ENCODE data around the gene CTR9.

CTR9 gene

DNA sequence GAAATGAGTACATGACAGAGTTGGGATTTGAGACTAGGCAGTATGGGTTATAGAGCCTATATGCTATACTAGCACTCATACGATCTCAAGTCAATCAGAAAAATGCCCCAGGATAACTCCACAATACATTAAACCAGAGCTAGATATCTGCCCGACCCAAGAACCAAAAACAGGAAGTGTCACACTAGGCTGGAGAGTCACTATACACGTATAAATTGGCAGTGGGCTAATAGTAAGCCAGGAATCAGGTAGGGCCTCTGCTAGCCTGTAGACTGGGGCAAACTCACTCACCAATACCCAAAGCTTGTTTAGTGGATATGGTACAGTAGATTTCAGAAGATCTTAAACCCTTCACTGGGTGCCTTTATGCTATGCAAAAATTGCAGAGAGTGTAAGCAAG lies 73.8 kb downstream of the CTR9 start:
- POLR2A ChIA-PET, result no interaction called here
- CTCF ChIA-PET, result interaction anchor here (1.2 to 1.5 kb wide), 2 partner anchors 15 to 23 kb away, joined by 3 to 4 read pairs; no protein-coding TSS in a partner anchor
- no peaks in the 10 kb centered on the region for H3K36me3 ChIP-seq (ENCODE audit: control insufficient read depth in 4 of 4, insufficient read depth in 4 of 4, low read length in 3 of 4)

DNA sequence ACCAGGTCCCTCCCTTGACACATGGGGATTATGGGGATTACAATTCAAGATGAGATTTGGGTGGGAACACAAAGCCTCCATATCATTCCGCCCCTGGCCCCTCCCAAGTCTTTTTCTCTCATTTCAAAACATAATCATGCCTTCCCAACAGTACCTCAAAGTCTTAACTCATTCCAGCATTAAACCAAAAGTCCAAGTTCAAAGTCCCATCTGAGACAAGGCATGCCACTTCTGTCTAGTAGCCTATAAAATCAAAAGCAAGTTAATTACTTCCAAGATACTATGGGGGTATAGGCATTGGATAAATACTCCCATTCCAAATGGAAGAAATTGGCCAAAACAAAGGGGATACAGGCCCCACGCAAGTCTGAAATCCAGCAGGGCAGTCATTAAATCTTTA lies 77.4 kb downstream of the CTR9 start:
- ChIA-PET POLR2A (no interaction called here), CTCF (interaction anchor here (1.3 kb wide), 2 partner anchors 14 to 17 kb away, joined by 3 read pairs; no protein-coding TSS in a partner anchor)
- WGBS (ENCODE audit: insufficient coverage), result 80% methylated on average over 1 of the region's 2 CpGs
- Histone ChIP-seq H3K27me3 (replicated peaks in 2 of 5; ENCODE audit: control insufficient read depth in 4 of 5, insufficient read depth in 5 of 5, low read length in 4 of 5) (no peaks in the 10 kb centered on the region), H3K36me3 (ENCODE audit: control insufficient read depth in 4 of 4, insufficient read depth in 4 of 4, low read length in 3 of 4) (no peaks in the 10 kb centered on the region), H3K9me3 (ENCODE audit: control extremely low read depth in 1 of 5, control insufficient read depth in 4 of 5, insufficient read depth in 2 of 5, low read depth in 1 of 5, low read length in 4 of 5) (no peaks in the 10 kb centered on the region), H3K4me1 (ENCODE audit: control extremely low read depth in 1 of 4, control insufficient read depth in 4 of 4, insufficient read depth in 4 of 4, low read length in 3 of 4) (peaks cover 5 to 20% (median 11%) of the 10 kb centered on the region in 4 experiments), H3K4me3 (ENCODE audit: control insufficient read depth in 1 of 7, extremely low read depth in 1 of 7, insufficient read depth in 4 of 7, low read depth in 2 of 7, low read length in 6 of 7) (no peak overlapping the region), H3K27ac (ENCODE audit: insufficient read depth in 1 of 2, low read depth in 1 of 2, low read length in 2 of 2, poor library complexity in 1 of 2, severe bottlenecking in 2 of 2) (no peak overlapping the region)
- DNase-seq, result no peak

More for the DNA sequence above, 73.8 kb downstream of the CTR9 start:
- no peak overlapping the region for H3K27ac ChIP-seq (ENCODE audit: insufficient read depth in 1 of 2, low read depth in 1 of 2, low read length in 2 of 2, poor library complexity in 1 of 2, severe bottlenecking in 2 of 2)
- WGBS (ENCODE audit: insufficient coverage), result no CpG with 5 or more reads among the region's 3 CpGs
- no peaks in the 10 kb centered on the region for H3K27me3 ChIP-seq (replicated peaks in 2 of 5; ENCODE audit: control insufficient read depth in 4 of 5, insufficient read depth in 5 of 5, low read length in 4 of 5)
- peak in 2 of 3 donors; percentile 64 to 76 for DNase-seq
- H3K4me3 ChIP-seq (ENCODE audit: control insufficient read depth in 1 of 7, extremely low read depth in 1 of 7, insufficient read depth in 4 of 7, low read depth in 2 of 7, low read length in 6 of 7), result no peak overlapping the region
- peaks cover 7 to 30% (median 12%) of the 10 kb centered on the region in 4 experiments for H3K4me1 ChIP-seq (ENCODE audit: control extremely low read depth in 1 of 4, control insufficient read depth in 4 of 4, insufficient read depth in 4 of 4, low read length in 3 of 4)
- no peaks in the 10 kb centered on the region for H3K9me3 ChIP-seq (ENCODE audit: control extremely low read depth in 1 of 5, control insufficient read depth in 4 of 5, insufficient read depth in 2 of 5, low read depth in 1 of 5, low read length in 4 of 5)

DNA sequence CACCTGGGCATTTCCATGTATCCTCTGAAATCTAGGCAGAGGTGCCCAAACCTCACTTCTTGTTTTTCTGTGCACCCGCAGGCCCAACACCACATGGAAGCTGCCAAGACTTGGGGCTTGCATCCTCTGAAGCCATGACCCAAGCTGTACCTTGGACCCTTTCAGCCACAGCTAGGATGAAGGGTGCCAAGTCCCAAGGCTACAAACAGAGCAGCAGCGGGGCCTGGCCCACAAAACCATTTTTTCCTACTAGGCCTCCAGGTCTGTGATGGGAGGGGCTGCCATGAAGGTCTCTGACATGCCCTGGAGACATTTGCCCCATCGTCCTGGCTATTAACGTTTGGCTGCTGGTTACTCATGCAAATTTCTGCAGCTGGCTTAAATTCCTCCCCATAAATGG lies 78.1 kb downstream of the CTR9 start:
- Histone ChIP-seq H3K4me1 (ENCODE audit: control extremely low read depth in 1 of 4, control insufficient read depth in 4 of 4, insufficient read depth in 4 of 4, low read length in 3 of 4) (peaks cover 3 to 14% (median 8%) of the 10 kb centered on the region in 4 experiments), H3K36me3 (ENCODE audit: control insufficient read depth in 4 of 4, insufficient read depth in 4 of 4, low read length in 3 of 4) (no peaks in the 10 kb centered on the region), H3K27ac (ENCODE audit: insufficient read depth in 1 of 2, low read depth in 1 of 2, low read length in 2 of 2, poor library complexity in 1 of 2, severe bottlenecking in 2 of 2) (no peak overlapping the region), H3K9me3 (ENCODE audit: control extremely low read depth in 1 of 5, control insufficient read depth in 4 of 5, insufficient read depth in 2 of 5, low read depth in 1 of 5, low read length in 4 of 5) (no peaks in the 10 kb centered on the region), H3K27me3 (replicated peaks in 2 of 5; ENCODE audit: control insufficient read depth in 4 of 5, insufficient read depth in 5 of 5, low read length in 4 of 5) (no peaks in the 10 kb centered on the region), H3K4me3 (ENCODE audit: control insufficient read depth in 1 of 7, extremely low read depth in 1 of 7, insufficient read depth in 4 of 7, low read depth in 2 of 7, low read length in 6 of 7) (no peak overlapping the region)
- DNase-seq, result no peak
- ChIA-PET CTCF (interaction anchor here (1.1 to 1.3 kb wide), 4 partner anchors 11 to 37 kb away, joined by 3 to 4 read pairs (median 3); no protein-coding TSS in a partner anchor), POLR2A (interaction anchor here (1.1 kb wide), 1 partner anchor 29 kb away, joined by 3 read pairs; the partner anchor contains the start of gene ZBED5)
- 100% methylated on average over 4 of the region's 4 CpGs for WGBS (ENCODE audit: insufficient coverage)

All from common myeloid progenitor, CD34-positive (primary cell).